ENCODE results near the gene LRRC3B. TPM values are rescaled to one million over a fixed set of nuclear protein-coding genes. Genes with fewer than 3 reads are reported as not detected.

LRRC3B gene, protein sequence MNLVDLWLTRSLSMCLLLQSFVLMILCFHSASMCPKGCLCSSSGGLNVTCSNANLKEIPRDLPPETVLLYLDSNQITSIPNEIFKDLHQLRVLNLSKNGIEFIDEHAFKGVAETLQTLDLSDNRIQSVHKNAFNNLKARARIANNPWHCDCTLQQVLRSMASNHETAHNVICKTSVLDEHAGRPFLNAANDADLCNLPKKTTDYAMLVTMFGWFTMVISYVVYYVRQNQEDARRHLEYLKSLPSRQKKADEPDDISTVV
- total RNA-seq (2022) (not detected in 2 replicates), Bru-seq, nascent RNA (percentile 2 among the genes with signal in this experiment), BruChase-seq, experiment 1, labeled RNA remaining after a 6-hour chase (not detected), BruChase-seq, experiment 2, labeled RNA remaining after a 2-hour chase (not detected)
- long read RNA-seq = 0 reads

- Mint-ChIP-seq H3K9me3 (ENCODE audit: low read depth, unreplicated experiment) (no peaks in the 10 kb centered on the region), H3K27me3 (ENCODE audit: unreplicated experiment) (peaks cover 48% of the 10 kb centered on the region), H3K4me1 (ENCODE audit: low read depth, unreplicated experiment) (no peaks in the 10 kb centered on the region), H3K36me3 (ENCODE audit: insufficient read depth, unreplicated experiment) (no peaks in the 10 kb centered on the region), H3K27ac (ENCODE audit: unreplicated experiment) (no peak within 1 kb of the TSS), H3K4me3 (ENCODE audit: low read depth, unreplicated experiment) (peak within 1 kb of the TSS; percentile 59)
- CTCF ChIA-PET = no interaction called here
- TF ChIP-seq, protein P1, sequence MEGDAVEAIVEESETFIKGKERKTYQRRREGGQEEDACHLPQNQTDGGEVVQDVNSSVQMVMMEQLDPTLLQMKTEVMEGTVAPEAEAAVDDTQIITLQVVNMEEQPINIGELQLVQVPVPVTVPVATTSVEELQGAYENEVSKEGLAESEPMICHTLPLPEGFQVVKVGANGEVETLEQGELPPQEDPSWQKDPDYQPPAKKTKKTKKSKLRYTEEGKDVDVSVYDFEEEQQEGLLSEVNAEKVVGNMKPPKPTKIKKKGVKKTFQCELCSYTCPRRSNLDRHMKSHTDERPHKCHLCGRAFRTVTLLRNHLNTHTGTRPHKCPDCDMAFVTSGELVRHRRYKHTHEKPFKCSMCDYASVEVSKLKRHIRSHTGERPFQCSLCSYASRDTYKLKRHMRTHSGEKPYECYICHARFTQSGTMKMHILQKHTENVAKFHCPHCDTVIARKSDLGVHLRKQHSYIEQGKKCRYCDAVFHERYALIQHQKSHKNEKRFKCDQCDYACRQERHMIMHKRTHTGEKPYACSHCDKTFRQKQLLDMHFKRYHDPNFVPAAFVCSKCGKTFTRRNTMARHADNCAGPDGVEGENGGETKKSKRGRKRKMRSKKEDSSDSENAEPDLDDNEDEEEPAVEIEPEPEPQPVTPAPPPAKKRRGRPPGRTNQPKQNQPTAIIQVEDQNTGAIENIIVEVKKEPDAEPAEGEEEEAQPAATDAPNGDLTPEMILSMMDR (IDR thresholded peaks at IDR 0.05; ENCODE audit: unreplicated experiment) = no peak
- no peak for DNase-seq
- intact Hi-C loops (cut with micrococcal nuclease; ENCODE audit: unreplicated experiment) = no loop called here
- no TSS peak for BruUV-seq (replicated peaks)
Measured at GRCh38 chr3:26622621-26623418, at the start of gene LRRC3B. TSS of gene LRRC3B (plus strand) at chr3:26622772. CDS start at chr3:26709673, 86,901 bp downstream.

DNA sequence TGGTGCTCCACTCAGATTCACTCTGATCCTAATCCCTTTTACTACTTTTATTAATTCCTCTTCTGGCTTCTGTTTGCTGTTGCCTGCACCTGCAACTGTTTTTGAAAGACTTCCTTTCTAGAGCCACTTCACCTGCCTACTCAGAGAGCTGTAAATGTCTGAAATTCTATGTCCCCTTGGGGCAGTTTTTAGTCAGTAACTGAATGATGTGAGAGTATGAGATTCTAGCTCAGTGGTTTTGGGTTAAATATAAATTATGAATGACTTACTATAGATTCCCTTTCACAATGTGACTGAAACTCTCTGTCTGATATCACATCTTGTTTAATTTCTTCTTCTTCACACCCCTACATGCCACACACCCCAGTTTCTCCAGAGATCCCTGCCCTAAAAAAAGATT lies 47.8 kb upstream of the LRRC3B start:
- CTCF ChIA-PET = no interaction called here
- TF ChIP-seq, protein P1 (IDR thresholded peaks at IDR 0.05; ENCODE audit: unreplicated experiment) = no peak
- H3K36me3 Mint-ChIP-seq (ENCODE audit: insufficient read depth, unreplicated experiment) = no peaks in the 10 kb centered on the region
- H3K4me1 Mint-ChIP-seq (ENCODE audit: low read depth, unreplicated experiment) = no peaks in the 10 kb centered on the region
- DNase-seq = no peak
- H3K27me3 Mint-ChIP-seq (ENCODE audit: unreplicated experiment) = no peaks in the 10 kb centered on the region
- no peaks in the 10 kb centered on the region for H3K9me3 Mint-ChIP-seq (ENCODE audit: low read depth, unreplicated experiment)
- H3K27ac Mint-ChIP-seq (ENCODE audit: unreplicated experiment) = no peak overlapping the region
- BruUV-seq (replicated peaks) = no TSS peak
- intact Hi-C loops (cut with micrococcal nuclease; ENCODE audit: unreplicated experiment) = no loop called here
- no peak overlapping the region for H3K4me3 Mint-ChIP-seq (ENCODE audit: low read depth, unreplicated experiment)

DNA sequence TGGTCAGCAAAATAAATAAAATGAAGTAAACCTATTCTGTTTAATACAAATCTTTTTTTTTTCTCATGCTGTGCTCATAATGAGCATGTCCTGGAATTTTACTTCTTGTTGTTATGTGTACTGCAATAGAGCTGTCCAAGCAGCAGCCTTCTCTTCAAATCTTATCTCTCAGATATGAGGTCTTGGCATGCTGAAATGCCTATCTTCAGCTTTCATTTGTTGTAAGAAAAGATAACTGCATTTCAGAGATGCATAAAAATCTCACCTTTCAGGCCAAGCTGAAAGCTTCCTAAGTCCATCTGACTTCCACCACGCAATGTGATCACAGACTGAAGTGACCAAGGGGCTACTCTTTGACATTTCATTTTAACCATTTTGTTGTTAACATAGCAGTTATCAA lies 43.5 kb upstream of the LRRC3B start:
- no peaks in the 10 kb centered on the region for H3K4me1 Mint-ChIP-seq (ENCODE audit: low read depth, unreplicated experiment)
- peaks cover 9% of the 10 kb centered on the region for H3K27me3 Mint-ChIP-seq (ENCODE audit: unreplicated experiment)
- peaks cover 2% of the 10 kb centered on the region for H3K9me3 Mint-ChIP-seq (ENCODE audit: low read depth, unreplicated experiment)
- H3K4me3 Mint-ChIP-seq (ENCODE audit: low read depth, unreplicated experiment) = no peak overlapping the region
- H3K36me3 Mint-ChIP-seq (ENCODE audit: insufficient read depth, unreplicated experiment) = no peaks in the 10 kb centered on the region
- CTCF ChIA-PET = no interaction called here
- H3K27ac Mint-ChIP-seq (ENCODE audit: unreplicated experiment) = no peak overlapping the region
- intact Hi-C loops (cut with micrococcal nuclease; ENCODE audit: unreplicated experiment) = no loop called here
- TF ChIP-seq, protein P1 (IDR thresholded peaks at IDR 0.05; ENCODE audit: unreplicated experiment) = no peak
- no TSS peak for BruUV-seq (replicated peaks)
- no peak for DNase-seq

DNA sequence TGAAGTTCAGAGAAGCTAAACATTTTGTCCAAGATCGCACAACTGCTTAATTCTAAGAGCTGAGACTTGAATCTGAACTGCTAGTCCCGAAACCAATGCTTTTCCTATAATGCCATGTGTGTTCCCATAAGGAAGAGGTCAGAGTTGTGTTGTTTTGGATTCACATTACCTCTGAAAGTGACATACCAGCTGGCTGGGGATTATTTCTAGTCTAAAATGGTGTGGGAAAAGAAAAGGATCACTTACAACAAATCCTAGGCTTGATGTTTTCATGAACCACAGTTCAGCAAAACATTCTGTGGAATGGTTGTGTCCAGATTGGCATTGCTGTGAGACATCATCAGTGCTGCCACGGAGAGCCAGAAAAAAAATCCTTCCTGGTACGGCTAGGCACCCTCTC lies 35.0 kb upstream of the LRRC3B start:
- no peak overlapping the region for H3K4me3 Mint-ChIP-seq (ENCODE audit: low read depth, unreplicated experiment)
- no peak overlapping the region for H3K27ac Mint-ChIP-seq (ENCODE audit: unreplicated experiment)
- H3K36me3 Mint-ChIP-seq (ENCODE audit: insufficient read depth, unreplicated experiment) = no peaks in the 10 kb centered on the region
- H3K27me3 Mint-ChIP-seq (ENCODE audit: unreplicated experiment) = peaks cover 58% of the 10 kb centered on the region
- peaks cover 13% of the 10 kb centered on the region for H3K4me1 Mint-ChIP-seq (ENCODE audit: low read depth, unreplicated experiment)
- CTCF ChIA-PET = no interaction called here
- DNase-seq = no peak
- H3K9me3 Mint-ChIP-seq (ENCODE audit: low read depth, unreplicated experiment) = peaks cover 9% of the 10 kb centered on the region
- no TSS peak for BruUV-seq (replicated peaks)
- intact Hi-C loops (cut with micrococcal nuclease; ENCODE audit: unreplicated experiment) = loop anchor here (5.0 kb wide), 1 partner anchor 125 kb away; no protein-coding TSS in a partner anchor
- TF ChIP-seq, protein P1 (IDR thresholded peaks at IDR 0.05; ENCODE audit: unreplicated experiment) = no peak

Measured in Calu3 (cell line).